Dedifferentiated amniotic fluid mesenchymal stem cell (primary cell): ENCODE results near the gene PIK3R2.
"Not testable (repeated sequence)": the region's sequence is repeated elsewhere in the genome, so short reads cannot be mapped to it uniquely, and the experiment has no call there.

ENCODE experiments used
- DNase-seq: peaks from one replicate; pipeline ENCODE4 v3.0.0-alpha.2; 2016; ENCODE audit errors: extremely low spot score

PIK3R2 gene

DNA sequence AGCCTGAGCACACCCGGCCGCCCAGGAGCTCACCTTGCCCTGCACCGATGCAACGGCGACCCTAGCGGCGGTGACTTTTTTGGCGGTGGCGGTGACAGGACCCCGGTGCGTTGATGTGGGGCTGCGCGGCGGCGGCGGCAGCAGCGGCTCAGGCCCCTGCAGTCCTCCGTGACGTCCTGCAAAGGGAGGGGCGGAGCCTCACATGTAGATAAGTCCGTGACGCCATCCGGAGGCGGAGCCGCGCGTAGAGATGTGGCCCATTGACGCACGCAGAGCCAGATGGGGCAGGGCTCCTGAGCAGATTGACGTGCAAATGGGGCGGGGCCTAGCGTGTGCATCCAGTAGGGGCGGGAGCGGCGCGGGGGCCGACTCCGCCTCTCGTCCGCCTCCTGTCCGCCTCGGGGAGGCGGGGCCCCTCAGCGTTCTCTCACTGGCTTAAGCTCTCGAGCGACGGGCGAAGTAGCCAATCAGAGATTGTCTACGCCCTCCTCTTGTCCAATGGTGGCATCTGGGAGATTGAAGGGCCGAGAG, 51.0 kb downstream of the PIK3R2 start, which contains the start of gene RAB3A:
RAB3A (minus strand) TSS at position 180 of the 531 bp plus-strand sequence. CDS start 1,302 bp downstream, outside the sequence.
- peak; percentile 100 for DNase-seq

DNA sequence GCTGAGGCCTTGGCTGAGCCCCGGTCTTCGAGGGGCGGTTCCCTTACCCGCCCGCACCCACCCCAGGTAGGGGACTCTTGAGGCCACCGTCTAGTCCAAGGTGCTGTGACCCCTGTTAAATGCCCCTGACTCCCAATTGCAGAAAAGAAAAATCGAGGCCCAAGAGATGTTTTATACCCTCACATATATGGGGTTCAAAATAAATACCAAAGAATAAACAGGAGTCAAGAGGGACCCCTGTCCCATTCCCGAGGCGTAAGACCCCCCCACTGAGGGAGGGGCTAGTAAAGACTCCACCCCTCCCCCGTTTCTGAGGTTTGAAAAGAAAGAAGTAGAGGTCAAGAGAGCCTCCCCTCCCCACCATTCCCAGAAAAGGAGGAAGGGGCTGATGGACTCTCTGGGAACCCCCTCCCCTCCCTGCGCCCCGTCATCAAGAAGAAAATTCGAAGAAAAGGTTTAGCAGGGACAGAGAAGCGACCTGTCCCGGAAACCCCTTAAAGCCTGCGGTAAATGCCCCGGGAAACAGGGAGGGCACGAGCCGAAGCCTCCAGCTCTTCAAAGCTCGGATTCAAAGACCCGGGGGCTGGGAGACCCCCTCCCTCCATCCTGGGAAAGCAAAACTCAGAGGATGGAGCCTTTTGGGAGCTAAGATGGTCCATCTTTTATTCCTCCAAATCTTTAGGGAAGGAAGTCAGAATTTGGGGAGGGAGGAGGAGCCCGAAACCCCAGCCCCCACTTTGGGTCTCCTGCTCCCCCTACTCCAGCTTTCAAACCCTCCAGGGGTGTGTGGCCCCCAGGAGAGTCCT, 51.6 kb downstream of the PIK3R2 start:
- no peak for DNase-seq

DNA sequence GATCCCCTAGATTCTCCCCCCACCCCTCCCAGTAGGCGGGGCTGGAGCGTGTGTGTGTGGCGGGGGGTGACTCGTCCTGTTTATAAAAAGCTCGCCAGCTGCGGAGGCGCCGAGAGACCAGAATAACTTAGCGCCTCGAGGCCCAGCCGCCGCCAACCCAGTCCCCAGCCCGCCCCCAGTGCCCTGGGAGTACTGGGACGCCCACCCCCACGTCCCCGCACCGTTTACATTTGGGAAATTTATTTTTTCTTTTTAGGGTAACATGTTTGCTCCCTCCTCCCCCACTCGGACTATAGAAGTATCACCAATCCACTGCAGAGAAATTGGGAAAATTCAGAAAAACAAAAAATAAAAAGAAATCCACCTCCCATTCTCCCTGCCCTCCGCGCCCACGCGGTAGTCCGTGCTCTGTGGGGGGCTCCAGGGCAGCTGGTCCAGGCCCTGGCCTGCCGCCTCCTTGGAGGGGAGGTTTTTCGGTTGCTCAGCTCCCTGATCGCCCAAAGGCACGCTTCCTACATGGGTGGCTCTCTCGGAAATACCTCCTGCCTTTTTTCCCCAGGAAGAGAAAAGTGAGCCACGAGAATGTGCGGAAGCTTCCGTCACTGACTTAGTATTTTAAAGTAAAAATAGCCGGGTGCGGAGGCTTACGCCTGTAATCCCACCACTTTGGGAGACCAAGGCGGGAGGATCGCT, 52.4 kb downstream of the PIK3R2 start:
- peak; percentile 55 for DNase-seq

DNA sequence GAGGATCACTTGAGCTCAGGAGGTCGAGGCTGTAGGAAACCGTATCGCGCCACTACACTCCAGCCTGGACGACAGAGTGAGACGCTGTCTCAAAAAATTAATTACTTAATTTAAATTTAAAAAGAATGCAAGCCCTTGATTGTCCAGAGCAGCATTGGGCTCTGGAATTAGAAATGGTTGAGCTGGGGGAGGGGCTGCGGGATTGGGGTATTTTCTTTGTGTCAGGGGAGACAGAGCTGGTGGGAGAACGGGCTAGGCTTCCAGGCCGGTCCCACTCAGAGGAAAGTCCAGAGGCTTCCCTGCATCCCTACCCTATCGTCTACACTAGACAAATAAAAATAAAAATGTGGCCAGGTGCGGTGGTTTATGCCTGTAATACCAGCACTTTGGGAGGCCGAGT, 53.1 kb downstream of the PIK3R2 start:
- no peak for DNase-seq

DNA sequence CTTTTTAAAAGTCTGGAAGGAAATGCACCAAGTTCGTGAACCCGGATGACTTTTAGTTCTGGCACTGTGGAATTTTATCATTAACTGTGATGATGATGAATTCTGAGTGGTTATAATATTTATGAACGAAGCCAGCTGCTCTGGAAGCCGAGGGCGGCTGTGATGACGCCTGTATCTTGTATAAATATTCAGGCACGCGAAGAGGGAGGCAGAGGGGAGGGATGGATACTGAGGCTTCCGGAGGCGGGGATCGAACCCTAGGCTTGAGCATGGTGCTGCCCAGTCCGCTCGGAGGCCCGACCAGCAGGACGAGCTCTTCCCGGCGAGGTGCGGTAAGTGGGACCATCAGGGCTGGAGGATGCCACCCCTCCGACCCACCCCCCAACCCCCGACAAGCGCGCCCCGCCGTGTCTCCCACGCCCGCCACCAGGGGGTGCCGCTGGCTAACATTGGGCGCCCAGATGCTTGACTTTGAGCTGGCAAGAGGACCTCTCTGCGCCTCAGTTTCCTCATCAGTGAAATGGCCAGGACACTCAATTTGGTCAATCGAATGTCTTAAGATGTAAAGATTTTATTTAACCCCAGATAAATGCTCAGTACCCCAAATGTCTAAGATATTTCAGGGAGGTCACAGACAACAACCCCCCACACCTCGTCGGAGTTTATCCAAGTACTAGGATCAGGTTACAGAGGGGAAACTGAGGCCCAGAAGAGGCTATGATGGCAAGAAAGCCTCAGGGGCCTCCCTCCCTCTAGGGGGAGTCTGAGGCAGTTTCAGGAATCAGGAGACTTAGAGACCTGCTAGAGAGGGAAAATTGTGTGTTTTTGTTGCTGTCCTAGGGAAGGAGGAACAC, 55.4 kb downstream of the PIK3R2 start:
- no peak for DNase-seq

DNA sequence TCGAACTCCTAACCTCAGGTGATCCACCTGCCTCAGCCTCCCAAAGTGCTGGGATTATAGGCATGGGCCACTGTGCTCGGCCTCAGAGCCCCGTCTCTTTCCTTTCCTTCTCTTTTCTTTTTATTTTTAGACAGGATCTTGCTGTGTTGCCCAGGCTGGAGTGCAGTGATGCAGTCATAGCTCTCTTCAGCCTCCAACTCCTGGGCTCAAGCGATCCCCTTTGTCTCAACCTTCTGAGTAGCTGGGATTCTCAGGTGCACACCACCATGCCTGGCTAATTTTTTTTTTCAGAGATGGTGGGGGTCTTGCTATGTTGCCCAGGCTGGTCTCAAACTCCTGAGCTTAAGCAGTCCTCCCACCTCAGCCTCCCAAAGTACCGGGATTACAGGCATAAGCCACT, 56.9 kb downstream of the PIK3R2 start:
- not testable (repeated sequence) for DNase-seq

DNA sequence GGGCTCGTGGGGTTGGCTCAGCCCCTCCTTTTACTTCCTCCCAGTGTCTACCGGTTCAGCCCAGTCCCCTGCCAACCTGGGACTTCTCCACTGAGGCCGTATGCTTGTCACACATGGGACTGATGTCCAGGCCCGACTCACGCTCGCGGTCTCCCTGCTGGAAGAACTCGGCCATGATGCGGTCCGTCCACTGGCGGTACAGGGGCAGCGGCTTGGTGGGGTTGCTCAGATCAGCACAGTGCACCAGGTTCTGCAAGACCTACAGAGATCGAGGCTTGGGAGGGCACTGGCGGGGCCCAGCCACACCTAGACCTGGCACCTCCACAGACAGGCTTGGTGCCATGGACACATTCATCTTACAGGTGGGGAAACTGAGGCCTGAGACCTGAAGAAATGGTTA, 58.7 kb downstream of the PIK3R2 start:
- no peak for DNase-seq

DNA sequence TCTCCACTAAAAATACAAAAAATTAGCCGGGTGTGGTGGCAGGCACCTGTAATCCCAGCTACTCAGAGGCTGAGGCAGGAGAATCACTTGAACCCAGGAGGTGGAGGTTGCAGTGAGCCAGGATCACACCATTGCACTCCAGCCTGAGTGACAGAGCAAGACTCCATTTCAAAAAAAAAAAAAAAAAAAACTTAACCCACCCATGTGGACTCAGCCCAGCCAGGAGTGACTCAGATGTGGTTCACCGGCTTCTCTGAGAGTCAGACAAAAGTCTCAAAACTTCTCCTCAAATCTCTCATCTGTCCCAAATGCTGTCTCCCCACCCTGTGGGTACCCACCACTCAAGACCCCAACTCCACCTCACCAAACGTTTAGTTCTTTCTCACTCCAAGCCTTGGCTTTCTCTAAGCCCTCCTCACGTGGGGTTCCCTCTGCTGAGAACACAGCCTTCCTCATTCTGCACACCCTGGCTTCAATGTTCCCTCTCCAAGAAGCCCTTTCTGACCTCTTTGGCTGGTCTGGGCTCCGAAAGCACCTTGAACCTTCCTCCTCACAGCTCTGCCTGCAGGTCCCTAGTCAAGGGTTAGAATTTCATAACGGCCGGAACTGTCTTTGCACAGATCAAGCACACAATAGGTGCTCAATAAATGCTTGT, 61.9 kb downstream of the PIK3R2 start:
- no peak for DNase-seq

DNA sequence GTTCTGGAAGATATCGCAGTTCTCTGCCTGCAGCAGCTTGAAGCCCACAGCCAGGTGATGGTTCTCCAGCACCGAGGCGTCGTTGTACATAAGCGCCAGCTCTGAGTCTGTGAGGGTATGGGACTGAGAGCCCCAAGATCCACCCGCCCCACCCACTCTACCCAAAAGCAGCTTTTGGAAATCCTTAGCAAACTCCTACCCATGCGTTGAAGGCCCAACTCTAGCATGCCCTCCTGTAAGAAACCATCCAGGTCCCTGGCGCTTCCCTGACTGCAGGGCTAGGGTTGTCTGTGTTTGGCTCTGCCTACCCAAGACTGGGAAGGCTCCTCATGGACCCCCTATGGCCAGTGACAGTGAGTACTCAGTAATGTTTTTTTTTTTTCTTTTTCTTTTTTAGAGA, 63.8 kb downstream of the PIK3R2 start:
- DNase-seq = no peak

DNA sequence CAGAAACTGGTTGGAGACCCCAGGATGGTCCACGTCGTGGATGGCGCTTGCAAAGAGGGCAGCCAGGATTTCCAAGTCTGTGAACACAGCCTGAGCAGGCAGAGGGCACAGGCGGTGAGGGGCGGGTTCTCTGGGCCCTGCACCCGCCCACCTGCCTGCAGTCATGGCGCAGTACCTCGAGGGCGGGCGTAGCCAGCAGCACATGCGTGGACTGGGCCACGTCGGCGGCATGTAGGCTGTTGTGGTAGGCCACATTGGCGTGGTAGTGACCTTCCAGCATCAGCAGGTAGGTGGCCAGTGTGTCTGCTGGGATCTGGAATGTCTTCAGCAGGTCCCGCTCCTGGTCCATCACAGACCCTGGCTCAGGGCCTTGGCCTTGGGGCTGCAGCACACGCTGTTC, 65.2 kb downstream of the PIK3R2 start:
- DNase-seq = no peak

DNA sequence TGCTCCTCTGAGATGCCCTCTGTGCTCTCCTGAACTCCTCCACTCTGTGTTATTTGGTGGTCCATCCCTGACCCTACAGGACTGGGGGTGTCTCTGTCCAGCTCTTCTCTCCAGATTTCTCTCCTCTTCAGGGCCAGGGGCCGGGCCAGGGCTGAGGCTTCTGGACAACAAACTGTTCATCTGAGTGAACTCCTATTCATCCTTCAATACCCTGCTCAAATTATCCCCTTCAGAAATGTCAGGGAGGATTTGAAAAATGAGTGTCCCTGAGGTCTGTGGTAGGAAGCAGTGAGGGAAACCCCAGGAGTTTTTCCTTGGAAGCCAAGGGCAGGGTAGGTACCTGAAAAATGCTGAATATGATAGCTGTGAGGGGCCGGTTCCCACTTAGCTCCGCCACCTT, 65.6 kb downstream of the PIK3R2 start:
- no peak for DNase-seq
